MM.1S (cell line): ENCODE measurements around the gene SEC14L2.

Source experiments
- DNase-seq: peaks from one replicate; pipeline ENCODE4 v3.0.0-alpha.2; 2015
- H2AFZ ChIP-seq: fragments of 300-600 bp; sonication (generic); 2 replicates; pipeline ENCODE4 v1.6.0; 2016; ENCODE audit warnings: antibody characterized with exemption, low read length
- H3F3A ChIP-seq: fragments of 300-600 bp; sonication (generic); 2 replicates; pipeline ENCODE4 v1.6.1; 2016; ENCODE audit warnings: mild to moderate bottlenecking, antibody characterized with exemption, low read length, moderate library complexity, mixed read lengths; ENCODE audit not compliant: insufficient read depth
- H3K27ac ChIP-seq: fragments of 300-600 bp; sonication (generic); 2 replicates; pipeline ENCODE4 v1.5.1; 2016; ENCODE audit warnings: mild to moderate bottlenecking, low read length
- H3K27me3 ChIP-seq: fragments of 300-600 bp; sonication (generic); replicated peaks from 2 replicates; pipeline ENCODE4 v1.6.0; 2016; ENCODE audit warnings: low read length; ENCODE audit not compliant: insufficient read depth
- H3K36me3 ChIP-seq: fragments of 300-600 bp; sonication (generic); replicated peaks from 2 replicates; pipeline ENCODE4 v1.6.1; 2016; ENCODE audit warnings: mild to moderate bottlenecking, low read length, mixed read lengths; ENCODE audit not compliant: insufficient read depth
- H3K4me1 ChIP-seq: fragments of 300-600 bp; sonication (generic); 2 replicates; pipeline ENCODE4 v1.6.1; 2016; ENCODE audit warnings: low read length, mixed read lengths
- H3K4me2 ChIP-seq: fragments of 300-600 bp; sonication (generic); 2 replicates; pipeline ENCODE4 v1.6.0; 2016; ENCODE audit warnings: low read depth, low read length
- H3K4me3 ChIP-seq: fragments of 300-600 bp; sonication (generic); 2 replicates; pipeline ENCODE4 v1.5.1; 2016; ENCODE audit warnings: low read length, mixed read lengths
- H3K79me2 ChIP-seq: fragments of 300-600 bp; sonication (generic); 2 replicates; pipeline ENCODE4 v1.6.1; 2016; ENCODE audit warnings: mixed run types, low read length, mixed read lengths
- H3K9ac ChIP-seq: fragments of 300-600 bp; sonication (generic); 2 replicates; pipeline ENCODE4 v1.6.1; 2016; ENCODE audit warnings: low read length, mixed read lengths
- H3K9me2 ChIP-seq: fragments of 300-600 bp; sonication (generic); replicated peaks from 2 replicates; pipeline ENCODE4 v1.6.1; 2016; ENCODE audit warnings: mild to moderate bottlenecking, low read length, mixed read lengths; ENCODE audit not compliant: insufficient read depth
- H3K9me3 ChIP-seq: fragments of 300-600 bp; sonication (generic); replicated peaks from 2 replicates; pipeline ENCODE4 v1.6.1; 2016; ENCODE audit warnings: mild to moderate bottlenecking, low read length, mixed read lengths; ENCODE audit not compliant: insufficient read depth
- H4K20me1 ChIP-seq: fragments of 300-600 bp; sonication (generic); 2 replicates; pipeline ENCODE4 v1.6.1; 2016; ENCODE audit warnings: mild to moderate bottlenecking, low read length, moderate library complexity, mixed read lengths; ENCODE audit not compliant: insufficient read depth
- EZH2 ChIP-seq: fragments of 300-600 bp; sonication (generic); optimal IDR thresholded peaks from 2 replicates; pipeline ENCODE3; 2017; ENCODE audit warnings: low read depth, mild to moderate bottlenecking, antibody characterized with exemption, low read length, mixed read lengths
- EZH2phosphoT487 ChIP-seq: fragments of 300-600 bp; sonication (generic); IDR thresholded peaks from 2 replicates; pipeline ENCODE4 v1.6.1; 2018; ENCODE audit warnings: antibody characterized with exemption, low read length
- TF ChIP-seq, protein P1 (sequence below): fragments of 300-600 bp; sonication (generic); IDR thresholded peaks from 2 replicates; pipeline ENCODE4 v1.5.1; 2016; ENCODE audit warnings: antibody characterized with exemption, low read length, mixed read lengths

Gene SEC14L2

GRCh38 chr22:30382340-30382739 lies 14.5 kb upstream of the SEC14L2 start:
- TF ChIP-seq EZH2phosphoT487, result no peak
- TF ChIP-seq, protein P1, sequence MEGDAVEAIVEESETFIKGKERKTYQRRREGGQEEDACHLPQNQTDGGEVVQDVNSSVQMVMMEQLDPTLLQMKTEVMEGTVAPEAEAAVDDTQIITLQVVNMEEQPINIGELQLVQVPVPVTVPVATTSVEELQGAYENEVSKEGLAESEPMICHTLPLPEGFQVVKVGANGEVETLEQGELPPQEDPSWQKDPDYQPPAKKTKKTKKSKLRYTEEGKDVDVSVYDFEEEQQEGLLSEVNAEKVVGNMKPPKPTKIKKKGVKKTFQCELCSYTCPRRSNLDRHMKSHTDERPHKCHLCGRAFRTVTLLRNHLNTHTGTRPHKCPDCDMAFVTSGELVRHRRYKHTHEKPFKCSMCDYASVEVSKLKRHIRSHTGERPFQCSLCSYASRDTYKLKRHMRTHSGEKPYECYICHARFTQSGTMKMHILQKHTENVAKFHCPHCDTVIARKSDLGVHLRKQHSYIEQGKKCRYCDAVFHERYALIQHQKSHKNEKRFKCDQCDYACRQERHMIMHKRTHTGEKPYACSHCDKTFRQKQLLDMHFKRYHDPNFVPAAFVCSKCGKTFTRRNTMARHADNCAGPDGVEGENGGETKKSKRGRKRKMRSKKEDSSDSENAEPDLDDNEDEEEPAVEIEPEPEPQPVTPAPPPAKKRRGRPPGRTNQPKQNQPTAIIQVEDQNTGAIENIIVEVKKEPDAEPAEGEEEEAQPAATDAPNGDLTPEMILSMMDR, result no peak
- TF ChIP-seq EZH2, result no peak
- no peak overlapping the region for H3K4me2 ChIP-seq

DNA sequence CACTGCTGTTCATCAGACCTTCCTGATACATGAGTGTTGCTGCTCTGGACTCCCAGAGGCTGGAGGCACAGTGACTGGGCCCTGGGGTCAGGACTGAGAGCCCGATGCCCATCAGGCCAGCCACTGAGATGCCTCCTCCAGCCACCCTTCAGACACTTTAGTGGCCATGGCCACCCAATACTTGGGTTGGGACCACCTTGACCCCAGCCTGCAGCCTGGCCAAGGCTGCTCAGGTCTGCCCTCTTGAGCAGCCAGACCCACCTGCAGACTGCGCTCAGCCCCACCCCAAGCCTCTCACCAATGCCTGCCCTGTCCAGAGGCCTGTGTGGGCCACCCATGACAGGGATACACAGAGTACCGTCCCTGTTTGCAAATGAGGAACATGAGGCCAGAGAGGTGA lies 13.8 kb upstream of the SEC14L2 start:
- Histone ChIP-seq H3K36me3 (no peaks in the 10 kb centered on the region), H3K79me2 (no peaks in the 10 kb centered on the region), H3K27ac (no peak overlapping the region), H3K9ac (no peak overlapping the region), H2AFZ (no peak overlapping the region), H3F3A (no peaks in the 10 kb centered on the region), H3K4me1 (0 out of 2 replicates have a peak, but pooled peaks cover 7% of the 10 kb centered on the region), H3K9me2 (no peaks in the 10 kb centered on the region), H3K27me3 (no peaks in the 10 kb centered on the region), H3K4me3 (no peak overlapping the region), H3K9me3 (no peaks in the 10 kb centered on the region), H3K4me2 (no peak overlapping the region), H4K20me1 (no peaks in the 10 kb centered on the region)
- no peak for DNase-seq
- TF ChIP-seq, protein P1, result no peak
- TF ChIP-seq EZH2 (no peak), EZH2phosphoT487 (no peak)

More at GRCh38 chr22:30382340-30382739, 14.5 kb upstream of the SEC14L2 start:
- Histone ChIP-seq H3K36me3 (no peaks in the 10 kb centered on the region), H3K9me3 (no peaks in the 10 kb centered on the region), H4K20me1 (no peaks in the 10 kb centered on the region), H3K27ac (no peak overlapping the region), H3K9me2 (no peaks in the 10 kb centered on the region), H3K27me3 (no peaks in the 10 kb centered on the region), H3K79me2 (no peaks in the 10 kb centered on the region), H3K9ac (no peak overlapping the region), H3K4me3 (no peak overlapping the region), H3F3A (no peaks in the 10 kb centered on the region), H3K4me1 (0 out of 2 replicates have a peak, but pooled peaks cover 7% of the 10 kb centered on the region), H2AFZ (no peak overlapping the region)
- DNase-seq, result no peak

DNA sequence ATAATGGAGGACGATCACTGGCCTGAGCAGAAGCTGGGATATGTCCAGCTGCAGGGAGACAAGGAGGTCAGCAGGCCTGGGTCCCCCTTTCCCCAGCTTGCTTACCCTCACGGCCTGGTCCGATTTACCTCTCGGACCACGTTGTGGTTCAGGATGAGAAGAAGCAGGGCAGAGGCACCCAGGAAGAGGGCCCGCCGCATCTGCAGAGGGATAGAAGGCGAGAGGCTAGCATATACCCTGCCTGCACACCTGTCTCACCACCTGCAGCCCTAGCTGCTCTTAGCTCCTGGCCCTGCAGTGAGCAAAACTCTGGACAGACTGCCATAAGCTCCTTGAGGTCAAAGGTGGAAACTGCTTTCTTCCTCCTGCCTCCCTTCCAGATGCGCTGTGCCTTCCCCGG lies 10.9 kb upstream of the SEC14L2 start:
- H3K4me2 ChIP-seq, result 0 out of 2 replicates have a peak overlapping the region, but pooled peaks have one; percentile 69
- no peak overlapping the region for H3K9ac ChIP-seq

More for the DNA sequence above, 10.9 kb upstream of the SEC14L2 start:
- H3K9me2 ChIP-seq, result no peaks in the 10 kb centered on the region
- H3K36me3 ChIP-seq, result no peaks in the 10 kb centered on the region
- no peak overlapping the region for H2AFZ ChIP-seq
- no peaks in the 10 kb centered on the region for H3K27me3 ChIP-seq
- H4K20me1 ChIP-seq, result no peaks in the 10 kb centered on the region
- H3K4me3 ChIP-seq, result no peak overlapping the region
- 0 out of 2 replicates have a peak, but pooled peaks cover 7% of the 10 kb centered on the region for H3K4me1 ChIP-seq
- no peaks in the 10 kb centered on the region for H3K9me3 ChIP-seq
- no peaks in the 10 kb centered on the region for H3F3A ChIP-seq
- H3K27ac ChIP-seq, result no peak overlapping the region
- DNase-seq, result no peak
- H3K79me2 ChIP-seq, result no peaks in the 10 kb centered on the region
- no peak for TF ChIP-seq EZH2
- TF ChIP-seq EZH2phosphoT487, result no peak
- TF ChIP-seq, protein P1, result no peak
